ENCODE results near the gene PC. TPM values are rescaled to one million over a fixed set of nuclear protein-coding genes. Genes with fewer than 3 reads are reported as not detected.

Gene PC
- total RNA-seq, 4 donors from 2014 or later, result 13.1 to 67.6 (median 32.1) TPM

DNA sequence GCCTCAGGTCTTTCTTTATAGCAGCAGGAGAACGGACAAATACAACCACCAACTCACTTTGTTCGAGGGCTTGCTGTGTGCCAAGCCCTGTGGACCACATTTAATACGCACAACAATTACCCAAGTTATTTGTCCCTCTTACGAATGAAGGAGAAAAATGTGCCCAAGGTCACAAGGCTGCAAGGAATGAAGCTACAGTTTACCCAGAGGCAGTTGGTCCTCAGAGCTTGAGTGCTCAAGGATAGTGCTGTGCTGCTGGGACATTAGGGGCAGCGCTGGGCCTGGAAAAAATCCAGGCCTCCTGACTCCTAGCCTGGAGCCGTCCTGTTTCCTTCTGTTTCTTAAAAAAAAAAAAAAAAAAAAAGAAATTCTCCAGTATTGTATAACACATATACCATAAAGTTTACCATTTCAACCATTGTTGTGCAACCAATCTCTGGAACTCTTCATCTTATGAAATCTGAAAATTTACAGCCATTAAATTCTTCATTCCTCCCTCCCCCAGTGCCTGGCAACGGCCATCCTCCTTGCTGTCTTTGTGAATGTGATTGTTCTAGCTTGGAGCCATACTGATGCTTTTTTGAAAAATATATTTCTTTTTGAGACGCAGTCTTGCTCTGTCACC is 15.9 kb upstream of the PC start:
- Histone ChIP-seq H3K27me3 (no peaks in the 10 kb centered on the region), H3K27ac (no peak overlapping the region), H3K36me3 (no peaks in the 10 kb centered on the region), H3K4me1 (no peaks in the 10 kb centered on the region), H3K4me3 (no peak overlapping the region), H3K9me3 (no peaks in the 10 kb centered on the region)
- DNase-seq, result no peak
- in situ Hi-C loops (cut with MboI; ENCODE audit: low sequenced_read_pairs in 4 of 4) (no loop called here), intact Hi-C loops (cut with DNase I; ENCODE audit: low total_unique reads) (no loop called here)
- no peak for ATAC-seq
- TF ChIP-seq, protein P1, sequence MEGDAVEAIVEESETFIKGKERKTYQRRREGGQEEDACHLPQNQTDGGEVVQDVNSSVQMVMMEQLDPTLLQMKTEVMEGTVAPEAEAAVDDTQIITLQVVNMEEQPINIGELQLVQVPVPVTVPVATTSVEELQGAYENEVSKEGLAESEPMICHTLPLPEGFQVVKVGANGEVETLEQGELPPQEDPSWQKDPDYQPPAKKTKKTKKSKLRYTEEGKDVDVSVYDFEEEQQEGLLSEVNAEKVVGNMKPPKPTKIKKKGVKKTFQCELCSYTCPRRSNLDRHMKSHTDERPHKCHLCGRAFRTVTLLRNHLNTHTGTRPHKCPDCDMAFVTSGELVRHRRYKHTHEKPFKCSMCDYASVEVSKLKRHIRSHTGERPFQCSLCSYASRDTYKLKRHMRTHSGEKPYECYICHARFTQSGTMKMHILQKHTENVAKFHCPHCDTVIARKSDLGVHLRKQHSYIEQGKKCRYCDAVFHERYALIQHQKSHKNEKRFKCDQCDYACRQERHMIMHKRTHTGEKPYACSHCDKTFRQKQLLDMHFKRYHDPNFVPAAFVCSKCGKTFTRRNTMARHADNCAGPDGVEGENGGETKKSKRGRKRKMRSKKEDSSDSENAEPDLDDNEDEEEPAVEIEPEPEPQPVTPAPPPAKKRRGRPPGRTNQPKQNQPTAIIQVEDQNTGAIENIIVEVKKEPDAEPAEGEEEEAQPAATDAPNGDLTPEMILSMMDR (IDR thresholded peaks at IDR 0.05 in 4 of 5, conservative IDR thresholded peaks at IDR 0.05 in 1 of 5), result no peak
- TF ChIP-seq POLR2A (IDR thresholded peaks at IDR 0.05), result no peak

DNA sequence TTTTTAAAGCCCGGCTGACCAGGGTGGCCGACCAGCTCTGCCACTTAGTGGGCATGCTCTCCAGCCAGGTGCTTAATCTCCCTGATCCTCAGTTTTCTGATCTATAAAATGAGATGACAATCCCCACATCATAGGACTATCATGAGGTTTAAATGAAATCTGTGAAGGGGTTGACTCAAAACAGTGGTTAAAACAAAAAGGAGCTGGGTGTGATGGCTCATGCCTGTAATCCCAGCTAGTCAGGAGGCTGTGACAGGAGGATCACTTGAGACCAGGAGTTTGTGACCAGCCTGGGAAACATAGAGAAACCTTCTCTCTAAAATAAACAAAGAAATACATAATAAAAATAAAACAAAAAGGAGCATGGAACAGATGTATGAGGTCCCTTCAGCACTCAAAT is 13.3 kb upstream of the PC start:
- Histone ChIP-seq H3K36me3 (no peaks in the 10 kb centered on the region), H3K4me1 (no peaks in the 10 kb centered on the region), H3K27me3 (no peaks in the 10 kb centered on the region), H3K4me3 (no peak overlapping the region), H3K9me3 (no peaks in the 10 kb centered on the region), H3K27ac (peak overlapping the region in 3 of 4 donors; percentile 59 to 68 (median 61))
- TF ChIP-seq POLR2A (IDR thresholded peaks at IDR 0.05), result no peak
- TF ChIP-seq, protein P1 (IDR thresholded peaks at IDR 0.05 in 4 of 5, conservative IDR thresholded peaks at IDR 0.05 in 1 of 5), result no peak
- intact Hi-C loops (cut with DNase I; ENCODE audit: low total_unique reads), result no loop called here
- in situ Hi-C loops (cut with MboI; ENCODE audit: low sequenced_read_pairs in 4 of 4), result no loop called here
- DNase-seq (no peak), ATAC-seq (no peak)

DNA sequence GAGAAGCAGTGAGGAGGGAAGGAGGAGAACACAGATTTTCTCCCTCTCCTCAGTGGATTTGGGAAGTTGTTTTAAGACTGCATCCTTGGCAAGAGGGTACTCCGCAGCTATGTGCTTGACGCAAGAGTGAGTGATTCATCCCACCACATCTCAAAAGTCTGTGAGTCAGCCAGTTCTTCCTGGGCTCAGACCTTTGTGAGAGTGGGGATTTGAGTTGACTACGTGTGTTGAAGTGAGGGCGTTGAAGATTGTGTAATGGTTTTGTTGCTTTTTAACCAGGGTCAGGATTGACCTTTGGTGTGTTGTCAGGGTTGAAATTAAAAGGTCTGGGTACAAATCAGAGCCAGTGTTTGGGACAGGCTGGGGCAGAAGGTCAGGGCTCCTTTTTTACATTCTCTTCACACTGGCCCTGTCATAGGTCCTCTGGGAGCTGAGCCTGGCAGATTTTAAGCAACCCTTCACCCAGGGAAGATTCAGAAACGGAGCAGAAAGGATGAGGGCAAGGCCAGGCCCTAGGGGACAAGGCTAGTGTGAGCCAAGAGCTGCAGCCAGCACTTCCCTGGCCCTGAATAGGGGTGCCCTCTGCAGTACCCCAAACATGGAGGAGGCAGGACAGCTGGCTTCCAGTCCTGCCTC is 12.7 kb upstream of the PC start:
- in situ Hi-C loops (cut with MboI; ENCODE audit: low sequenced_read_pairs in 4 of 4) (no loop called here), intact Hi-C loops (cut with DNase I; ENCODE audit: low total_unique reads) (no loop called here)
- Histone ChIP-seq H3K27me3 (no peaks in the 10 kb centered on the region), H3K4me3 (no peak overlapping the region), H3K9me3 (no peaks in the 10 kb centered on the region), H3K27ac (peak overlapping the region; percentile 38 to 68 (median 60)), H3K36me3 (no peaks in the 10 kb centered on the region), H3K4me1 (no peaks in the 10 kb centered on the region)
- peak; percentile 85 to 91 for ATAC-seq
- TF ChIP-seq, protein P1 (IDR thresholded peaks at IDR 0.05 in 4 of 5, conservative IDR thresholded peaks at IDR 0.05 in 1 of 5), result no peak
- TF ChIP-seq POLR2A (IDR thresholded peaks at IDR 0.05), result no peak
- DNase-seq, result peak in 1 of 2 donors; percentile 72

DNA sequence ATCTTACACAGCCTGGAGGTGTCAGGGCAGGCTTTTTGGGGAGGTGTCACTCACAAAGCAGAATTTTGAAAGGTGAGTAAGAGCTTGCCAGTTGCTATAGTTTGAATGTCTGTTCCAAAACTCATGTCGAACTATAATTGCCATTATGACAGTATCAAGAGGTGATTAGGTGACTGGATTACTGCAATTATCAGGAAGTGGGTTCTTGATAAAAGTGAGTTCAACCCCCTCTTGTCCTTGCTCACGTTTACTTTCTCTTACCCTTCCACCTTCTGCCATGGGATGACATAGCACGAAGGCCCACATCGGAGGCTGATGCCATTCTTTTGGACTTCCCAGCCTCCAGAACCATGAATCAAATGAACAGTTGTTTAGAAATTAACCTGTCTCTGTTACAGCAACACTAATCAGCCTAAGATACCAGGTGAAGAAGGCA is 12.2 kb upstream of the PC start:
- intact Hi-C loops (cut with DNase I; ENCODE audit: low total_unique reads) (no loop called here), in situ Hi-C loops (cut with MboI; ENCODE audit: low sequenced_read_pairs in 4 of 4) (no loop called here)
- ATAC-seq (no peak), DNase-seq (no peak)
- Histone ChIP-seq H3K9me3 (no peaks in the 10 kb centered on the region), H3K27me3 (no peaks in the 10 kb centered on the region), H3K4me1 (no peaks in the 10 kb centered on the region), H3K36me3 (no peaks in the 10 kb centered on the region), H3K27ac (peak overlapping the region in 2 of 4 donors; percentile 22 to 29), H3K4me3 (no peak overlapping the region)
- TF ChIP-seq, protein P1 (IDR thresholded peaks at IDR 0.05 in 4 of 5, conservative IDR thresholded peaks at IDR 0.05 in 1 of 5), result no peak
- no peak for TF ChIP-seq POLR2A (IDR thresholded peaks at IDR 0.05)

Data from gastrocnemius medialis (tissue), 4 donors.